ENCODE data around the gene GAPDHS.

GRCh38 chr19:35502751-35503150 lies 30.5 kb upstream of the GAPDHS start:
- TF ChIP-seq CTCF (IDR thresholded peaks at IDR 0.05) (no peak), POLR2AphosphoS5 (IDR thresholded peaks at IDR 0.05) (no peak), EP300 (IDR thresholded peaks at IDR 0.05) (no peak), POLR2A (IDR thresholded peaks at IDR 0.05) (no peak)

All from gastroesophageal sphincter (tissue), 3 donors.